Lung (tissue), 12 donors: ENCODE data around the gene ACOT12. TPM values are rescaled to one million over a fixed set of nuclear protein-coding genes. Genes with fewer than 3 reads are reported as not detected.

ENCODE experiments used
- ATAC-seq: fragments of 200-7000 bp; cut with Tn5 transposase; one replicate; pipeline ENCODE4 v1.9.1; 2020; ENCODE audit warnings: moderate number of reproducible peaks; ENCODE audit not compliant: insufficient read depth, low FRiP score
- DNase-seq, 3 donors: peaks; one replicate each; pipeline ENCODE4 v3.0.0-alpha.2; 2013 to 2017
- H3K27ac ChIP-seq, 2 donors: one replicate each; pipeline ENCODE4 v1.5.1; 2013; ENCODE audit warnings: mild to moderate bottlenecking in 2 of 2, moderate library complexity in 2 of 2, control low read depth in 1 of 2, inconsistent platforms in 1 of 2, low read depth in 1 of 2, low read length in 1 of 2
- H3K27me3 ChIP-seq, 3 donors: one replicate each; pipeline ENCODE4 v1.5.1; 2013; ENCODE audit warnings: low read length in 2 of 3; ENCODE audit not compliant: control insufficient read depth in 3 of 3, insufficient read depth in 3 of 3
- H3K36me3 ChIP-seq, 4 donors: one replicate each; pipeline ENCODE4 v1.5.1; 2013; ENCODE audit warnings: low read length in 4 of 4, mild to moderate bottlenecking in 1 of 4, moderate library complexity in 1 of 4; ENCODE audit not compliant: control insufficient read depth in 4 of 4, insufficient read depth in 4 of 4
- H3K4me1 ChIP-seq, 5 donors: one replicate each; pipeline ENCODE4 v1.5.1; 2013; ENCODE audit warnings: low read length in 5 of 5, mild to moderate bottlenecking in 2 of 5, moderate library complexity in 1 of 5; ENCODE audit not compliant: control insufficient read depth in 5 of 5, insufficient read depth in 5 of 5
- H3K4me3 ChIP-seq: one replicate; pipeline ENCODE4 v1.5.1; 2013; ENCODE audit warnings: mild to moderate bottlenecking, control low read depth, moderate library complexity
- H3K9ac ChIP-seq, 2 donors: one replicate each; pipeline ENCODE4 v1.5.1; 2013; ENCODE audit warnings: low read length in 2 of 2, control low read depth in 1 of 2; ENCODE audit not compliant: insufficient read depth in 1 of 2
- H3K9me3 ChIP-seq, 4 donors: one replicate each; pipeline ENCODE4 v1.5.1; 2013; ENCODE audit warnings: low read length in 3 of 4, mild to moderate bottlenecking in 1 of 4, moderate library complexity in 1 of 4; ENCODE audit not compliant: control insufficient read depth in 4 of 4, insufficient read depth in 3 of 4
- CTCF ChIP-seq: IDR thresholded peaks from 2 replicates; pipeline ENCODE4 v1.5.1; 2012; ENCODE audit warnings: mild to moderate bottlenecking; ENCODE audit errors: control extremely low read depth, extremely low read depth
- WGBS, 2 donors: extraction: QIAGEN DNeasy Blood & Tissue Kit; methylation state at CpG; one replicate each; pipeline ENCODE4 v1.1.7; 2013; 5-methylcytosine and 5-hydroxymethylcytosine counted together
- polyA plus RNA-seq, 2 donors: library from polyadenylated mRNA; stranded (reverse); fragments of 200-250 nt; gene quantifications; one replicate each; pipeline ENCODE4 v1.2.1, GENCODE V29; 2013
- total RNA-seq, 2 donors: library from RNA; depleted of rRNA in 1 of 2; stranded (reverse); fragments of >200 nt in 1 of 2; gene quantifications; one replicate each; pipeline ENCODE4 v1.2.1, GENCODE V29; 2014 to 2021
- donor health status: control.
- donor health status: control.
- donor health status: Bipolar disorder and iron deficiency.
- donor health status: healthy.
- donor health status: DM: yes; HTN: yes; CAD: no.

ACOT12 gene
- total and polyA plus RNA-seq, 4 donors, result not detected

GRCh38 chr5:81336556-81336955, 57.4 kb downstream of the ACOT12 start:
- H3K4me3 ChIP-seq, result no peak overlapping the region
- no peak overlapping the region for H3K27ac ChIP-seq
- H3K9ac ChIP-seq, result no peak overlapping the region
- H3K4me1 ChIP-seq, result no peaks in the 10 kb centered on the region
- WGBS, 2 donors, result 39 to 76% methylated on average over 1 of the region's 1 CpG
- ATAC-seq (no peak), DNase-seq (peak in 2 of 3 donors; percentile 4 to 6)
- no peak for TF ChIP-seq CTCF
- no peaks in the 10 kb centered on the region for H3K27me3 ChIP-seq
- H3K36me3 ChIP-seq, result no peaks in the 10 kb centered on the region
- H3K9me3 ChIP-seq, result no peaks in the 10 kb centered on the region

GRCh38 chr5:81335946-81336345, 58.0 kb downstream of the ACOT12 start:
- no peaks in the 10 kb centered on the region for H3K36me3 ChIP-seq
- ATAC-seq (no peak), DNase-seq (no peak)
- WGBS, 2 donors, result 69 to 78% methylated on average over 2 of the region's 2 CpGs
- H3K4me1 ChIP-seq, result no peaks in the 10 kb centered on the region
- no peak overlapping the region for H3K27ac ChIP-seq
- no peak overlapping the region for H3K9ac ChIP-seq
- TF ChIP-seq CTCF, result no peak
- no peaks in the 10 kb centered on the region for H3K27me3 ChIP-seq
- no peaks in the 10 kb centered on the region for H3K9me3 ChIP-seq
- no peak overlapping the region for H3K4me3 ChIP-seq

GRCh38 chr5:81334304-81335061, 59.5 kb downstream of the ACOT12 start:
- Histone ChIP-seq H3K36me3 (no peaks in the 10 kb centered on the region), H3K27me3 (no peaks in the 10 kb centered on the region), H3K9me3 (no peaks in the 10 kb centered on the region), H3K27ac (no peak overlapping the region), H3K9ac (no peak overlapping the region), H3K4me1 (no peaks in the 10 kb centered on the region), H3K4me3 (no peak overlapping the region)
- DNase-seq (no peak), ATAC-seq (no peak)
- WGBS, 2 donors, result 81 to 83% methylated on average over 14 of the region's 14 CpGs
- no peak for TF ChIP-seq CTCF

GRCh38 chr5:81326554-81326953, 67.4 kb downstream of the ACOT12 start:
- no peak overlapping the region for H3K27ac ChIP-seq
- TF ChIP-seq CTCF, result no peak
- H3K4me1 ChIP-seq, result no peaks in the 10 kb centered on the region
- no peaks in the 10 kb centered on the region for H3K27me3 ChIP-seq
- no peaks in the 10 kb centered on the region for H3K9me3 ChIP-seq
- H3K9ac ChIP-seq, result no peak overlapping the region
- H3K36me3 ChIP-seq, result no peaks in the 10 kb centered on the region
- no peak for DNase-seq
- H3K4me3 ChIP-seq, result no peak overlapping the region
- WGBS, 2 donors, result 96 to 98% methylated on average over 2 of the region's 2 CpGs
- no peak for ATAC-seq
